HEK293 (cell line): ENCODE results near the gene CRTC1.

ENCODE experiments used
- CTCF ChIA-PET: fragments of 350-600 bp; formaldehyde crosslinking; extraction: SDS; loops from one replicate; lab custom pipeline; 2021; ENCODE audit warnings: antibody characterized with exemption; lab: Yijun Ruan, JAX
- POLR2A ChIA-PET: fragments of 300-600 bp; formaldehyde crosslinking; extraction: SDS; loops from one replicate; lab custom pipeline; 2020; ENCODE audit warnings: antibody characterized with exemption, inconsistent platforms; lab: Yijun Ruan, JAX
- H3K27ac ChIP-seq: fragments of 200-500 bp; sonication (Bioruptor generic); 2 replicates; pipeline ENCODE4 v1.5.1; 2014; ENCODE audit warnings: low read depth, low read length, control low read depth, inconsistent platforms; ENCODE audit errors: extremely low read depth
- H3K36me3 ChIP-seq, 2 experiments: fragments of 200-500 bp in 1 of 2; sonication (Bioruptor generic) in 1 of 2; 1 replicate in 1 of 2; 2 replicates in 1 of 2; pipeline ENCODE4 v1.5.1; 2014 to 2017; ENCODE audit warnings: inconsistent platforms in 2 of 2, low read length in 2 of 2; ENCODE audit not compliant: control insufficient read depth in 2 of 2, insufficient read depth in 1 of 2
- H3K4me1 ChIP-seq: fragments of 200-500 bp; sonication (Bioruptor generic); 2 replicates; pipeline ENCODE4 v1.5.1; 2014; ENCODE audit warnings: mild to moderate bottlenecking, low read length, inconsistent platforms; ENCODE audit not compliant: control insufficient read depth, insufficient read depth
- H3K4me3 ChIP-seq: 2 replicates; pipeline ENCODE4 v1.5.1; 2011; ENCODE audit warnings: low read depth, mild to moderate bottlenecking, control low read depth, low read length, moderate library complexity
- H3K9me3 ChIP-seq: fragments of 200-500 bp; sonication (Bioruptor generic); 2 replicates; pipeline ENCODE4 v1.5.1; 2014; ENCODE audit warnings: low read depth, low read length, inconsistent platforms; ENCODE audit not compliant: control insufficient read depth, insufficient read depth
- KLF1 ChIP-seq: fragments of 450-650 bp; formaldehyde crosslinking; IDR thresholded peaks from 2 replicates; pipeline ENCODE4 v1.5.1; 2016; ENCODE audit warnings: missing biosample characterization, missing genetic modification characterization
- MYNN ChIP-seq: fragments of 450-650 bp; formaldehyde crosslinking; IDR thresholded peaks from 2 replicates; pipeline ENCODE4 v1.5.1; 2016; ENCODE audit warnings: missing biosample characterization, missing genetic modification characterization, borderline replicate concordance
- ZNF16 ChIP-seq: fragments of 450-650 bp; formaldehyde crosslinking; IDR thresholded peaks from 2 replicates; pipeline ENCODE4 v1.5.1; 2016; ENCODE audit warnings: low read depth, missing biosample characterization, missing genetic modification characterization
- ZNF335 ChIP-seq: fragments of 450-650 bp; formaldehyde crosslinking; conservative IDR thresholded peaks from 2 replicates; pipeline ENCODE4 v1.5.1; 2016; ENCODE audit warnings: missing biosample characterization, missing genetic modification characterization
- ZNF341 ChIP-seq: fragments of 450-650 bp; formaldehyde crosslinking; IDR thresholded peaks from 2 replicates; pipeline ENCODE4; 2016; ENCODE audit warnings: low read depth, missing biosample characterization, missing genetic modification characterization
- ZNF37A ChIP-seq: fragments of 450-650 bp; IDR thresholded peaks from 2 replicates; pipeline ENCODE4 v1.5.1; 2018; ENCODE audit warnings: missing biosample characterization, missing genetic modification characterization
- ZNF623 ChIP-seq: fragments of 450-650 bp; formaldehyde crosslinking; IDR thresholded peaks from 2 replicates; pipeline ENCODE4 v1.5.1; 2016; ENCODE audit warnings: missing biosample characterization, missing genetic modification characterization
- ZNF776 ChIP-seq: fragments of 450-650 bp; formaldehyde crosslinking; IDR thresholded peaks from 2 replicates; pipeline ENCODE4 v1.5.0; 2017; ENCODE audit warnings: missing biosample characterization, missing genetic modification characterization, borderline replicate concordance
- ZSCAN4 ChIP-seq: fragments of 450-650 bp; formaldehyde crosslinking; IDR thresholded peaks from 2 replicates; pipeline ENCODE4 v1.5.1; 2017; ENCODE audit warnings: missing biosample characterization, missing genetic modification characterization
- TF ChIP-seq, protein P1 (sequence below): fragments of 450-650 bp; formaldehyde crosslinking; IDR thresholded peaks from 2 replicates; pipeline ENCODE4 v1.5.1; 2017; ENCODE audit warnings: missing biosample characterization, missing genetic modification characterization
- TF ChIP-seq, protein P2 (sequence below): fragments of 450-650 bp; formaldehyde crosslinking; IDR thresholded peaks from 2 replicates; pipeline ENCODE4 v1.5.1; 2017; ENCODE audit warnings: missing biosample characterization, missing genetic modification characterization
- TF ChIP-seq, protein P3 (sequence below): fragments of 450-650 bp; formaldehyde crosslinking; IDR thresholded peaks from 2 replicates; pipeline ENCODE4 v1.5.1; 2016; ENCODE audit warnings: missing biosample characterization, missing genetic modification characterization

Gene CRTC1

DNA sequence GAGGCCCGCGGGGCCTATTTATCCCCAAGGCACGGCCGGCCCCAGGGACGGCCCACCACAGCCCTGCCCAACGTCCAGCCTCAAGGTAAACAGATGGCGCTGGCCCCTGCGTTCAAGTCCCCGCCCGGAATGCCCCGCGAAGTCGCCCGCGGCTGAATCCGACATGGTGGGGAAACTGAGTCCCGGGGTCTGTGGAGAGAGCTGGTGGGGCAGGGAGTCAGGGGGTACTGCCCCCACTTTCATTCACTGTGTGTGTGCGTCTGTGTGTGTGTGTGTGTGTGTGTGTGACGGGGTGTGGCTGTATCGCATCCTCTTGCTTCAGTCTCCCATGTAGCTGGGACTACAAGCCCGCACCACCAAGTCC lies 107.8 kb downstream of the CRTC1 start:
- Histone ChIP-seq H3K9me3 (no peaks in the 10 kb centered on the region), H3K36me3 (no peaks in the 10 kb centered on the region), H3K4me3 (no peak overlapping the region), H3K27ac (no peak overlapping the region)
- CTCF ChIA-PET = interaction anchor here (0.6 to 1.2 kb wide), 2 partner anchors 56 to 164 kb away, joined by 3 to 4 read pairs; no protein-coding TSS in a partner anchor
- TF ChIP-seq, protein P1, sequence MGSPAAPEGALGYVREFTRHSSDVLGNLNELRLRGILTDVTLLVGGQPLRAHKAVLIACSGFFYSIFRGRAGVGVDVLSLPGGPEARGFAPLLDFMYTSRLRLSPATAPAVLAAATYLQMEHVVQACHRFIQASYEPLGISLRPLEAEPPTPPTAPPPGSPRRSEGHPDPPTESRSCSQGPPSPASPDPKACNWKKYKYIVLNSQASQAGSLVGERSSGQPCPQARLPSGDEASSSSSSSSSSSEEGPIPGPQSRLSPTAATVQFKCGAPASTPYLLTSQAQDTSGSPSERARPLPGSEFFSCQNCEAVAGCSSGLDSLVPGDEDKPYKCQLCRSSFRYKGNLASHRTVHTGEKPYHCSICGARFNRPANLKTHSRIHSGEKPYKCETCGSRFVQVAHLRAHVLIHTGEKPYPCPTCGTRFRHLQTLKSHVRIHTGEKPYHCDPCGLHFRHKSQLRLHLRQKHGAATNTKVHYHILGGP (tag by site-specific recombination) = no peak
- peak; percentile 51 for TF ChIP-seq ZSCAN4 (tag by site-specific recombination)
- TF ChIP-seq, all 188 proteins: peak for 1
- H3K4me1 ChIP-seq = no peaks in the 10 kb centered on the region
- POLR2A ChIA-PET = no interaction called here

- no peak overlapping the region for H3K4me3 ChIP-seq
- POLR2A ChIA-PET = no interaction called here
- no peaks in the 10 kb centered on the region for H3K36me3 ChIP-seq
- TF ChIP-seq MYNN (tag by site-specific recombination) (no peak), KLF1 (tag by site-specific recombination) (no peak)
- H3K27ac ChIP-seq = no peak overlapping the region
- H3K4me1 ChIP-seq = no peaks in the 10 kb centered on the region
- no peaks in the 10 kb centered on the region for H3K9me3 ChIP-seq
- CTCF ChIA-PET = no interaction called here
Observed at GRCh38 chr19:18792661-18793060, 109.2 kb downstream of the CRTC1 start.

DNA sequence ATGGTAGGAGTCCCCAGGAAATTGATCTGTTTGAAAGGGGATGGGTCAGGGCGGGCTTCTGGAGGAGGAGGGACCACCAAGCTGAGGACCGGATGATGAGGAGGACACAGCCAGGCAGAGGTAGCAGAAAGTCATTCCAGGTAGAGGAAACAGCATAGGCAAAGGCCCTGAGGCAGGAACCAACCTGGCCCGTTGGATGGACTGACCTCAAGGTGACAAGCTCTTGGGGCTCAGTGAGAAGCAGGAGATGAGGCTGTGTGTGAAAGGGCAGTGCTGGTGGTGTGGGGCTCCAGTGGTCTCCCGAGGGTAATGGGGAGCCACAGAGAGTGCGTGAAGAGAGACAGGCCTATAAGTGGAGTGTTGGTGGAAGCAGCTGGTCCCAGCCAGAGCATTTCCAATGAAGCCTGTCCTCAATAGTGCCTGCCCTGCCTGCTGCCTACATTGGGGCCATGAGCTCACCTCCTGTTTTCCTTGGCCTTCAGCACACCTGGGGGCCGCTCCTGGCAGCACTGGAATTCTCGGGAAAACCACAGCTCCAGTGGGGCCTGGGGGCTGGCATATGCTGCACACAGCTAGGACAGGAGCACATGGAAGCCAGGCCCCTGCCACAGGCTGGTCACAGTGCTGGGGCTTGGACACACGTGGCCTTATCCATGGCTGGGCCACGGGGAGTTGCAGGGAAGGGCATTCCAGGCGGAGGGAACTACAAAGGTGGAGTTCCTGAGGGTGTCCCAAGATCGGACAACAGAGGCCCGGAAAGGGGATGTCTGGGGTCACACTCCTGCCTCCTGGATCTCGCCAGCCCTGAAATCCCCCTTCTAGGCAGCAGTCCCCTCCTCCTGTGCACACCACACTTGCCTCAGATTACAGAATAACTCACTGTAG lies 109.9 kb downstream of the CRTC1 start:
- Histone ChIP-seq H3K27ac (no peak overlapping the region), H3K36me3 (no peaks in the 10 kb centered on the region), H3K9me3 (no peaks in the 10 kb centered on the region), H3K4me1 (no peaks in the 10 kb centered on the region), H3K4me3 (no peak overlapping the region)
- POLR2A ChIA-PET = no interaction called here
- no peak for TF ChIP-seq ZNF37A (tag by site-specific recombination)
- peak; percentile 30; the same call in 1 of the 2 replicates for TF ChIP-seq ZNF341 (tag by site-specific recombination)
- TF ChIP-seq, protein P2, sequence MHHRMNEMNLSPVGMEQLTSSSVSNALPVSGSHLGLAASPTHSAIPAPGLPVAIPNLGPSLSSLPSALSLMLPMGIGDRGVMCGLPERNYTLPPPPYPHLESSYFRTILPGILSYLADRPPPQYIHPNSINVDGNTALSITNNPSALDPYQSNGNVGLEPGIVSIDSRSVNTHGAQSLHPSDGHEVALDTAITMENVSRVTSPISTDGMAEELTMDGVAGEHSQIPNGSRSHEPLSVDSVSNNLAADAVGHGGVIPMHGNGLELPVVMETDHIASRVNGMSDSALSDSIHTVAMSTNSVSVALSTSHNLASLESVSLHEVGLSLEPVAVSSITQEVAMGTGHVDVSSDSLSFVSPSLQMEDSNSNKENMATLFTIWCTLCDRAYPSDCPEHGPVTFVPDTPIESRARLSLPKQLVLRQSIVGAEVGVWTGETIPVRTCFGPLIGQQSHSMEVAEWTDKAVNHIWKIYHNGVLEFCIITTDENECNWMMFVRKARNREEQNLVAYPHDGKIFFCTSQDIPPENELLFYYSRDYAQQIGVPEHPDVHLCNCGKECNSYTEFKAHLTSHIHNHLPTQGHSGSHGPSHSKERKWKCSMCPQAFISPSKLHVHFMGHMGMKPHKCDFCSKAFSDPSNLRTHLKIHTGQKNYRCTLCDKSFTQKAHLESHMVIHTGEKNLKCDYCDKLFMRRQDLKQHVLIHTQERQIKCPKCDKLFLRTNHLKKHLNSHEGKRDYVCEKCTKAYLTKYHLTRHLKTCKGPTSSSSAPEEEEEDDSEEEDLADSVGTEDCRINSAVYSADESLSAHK (tag by site-specific recombination) = no peak
- peak; percentile 95 for TF ChIP-seq ZNF623
- TF ChIP-seq, protein P3, sequence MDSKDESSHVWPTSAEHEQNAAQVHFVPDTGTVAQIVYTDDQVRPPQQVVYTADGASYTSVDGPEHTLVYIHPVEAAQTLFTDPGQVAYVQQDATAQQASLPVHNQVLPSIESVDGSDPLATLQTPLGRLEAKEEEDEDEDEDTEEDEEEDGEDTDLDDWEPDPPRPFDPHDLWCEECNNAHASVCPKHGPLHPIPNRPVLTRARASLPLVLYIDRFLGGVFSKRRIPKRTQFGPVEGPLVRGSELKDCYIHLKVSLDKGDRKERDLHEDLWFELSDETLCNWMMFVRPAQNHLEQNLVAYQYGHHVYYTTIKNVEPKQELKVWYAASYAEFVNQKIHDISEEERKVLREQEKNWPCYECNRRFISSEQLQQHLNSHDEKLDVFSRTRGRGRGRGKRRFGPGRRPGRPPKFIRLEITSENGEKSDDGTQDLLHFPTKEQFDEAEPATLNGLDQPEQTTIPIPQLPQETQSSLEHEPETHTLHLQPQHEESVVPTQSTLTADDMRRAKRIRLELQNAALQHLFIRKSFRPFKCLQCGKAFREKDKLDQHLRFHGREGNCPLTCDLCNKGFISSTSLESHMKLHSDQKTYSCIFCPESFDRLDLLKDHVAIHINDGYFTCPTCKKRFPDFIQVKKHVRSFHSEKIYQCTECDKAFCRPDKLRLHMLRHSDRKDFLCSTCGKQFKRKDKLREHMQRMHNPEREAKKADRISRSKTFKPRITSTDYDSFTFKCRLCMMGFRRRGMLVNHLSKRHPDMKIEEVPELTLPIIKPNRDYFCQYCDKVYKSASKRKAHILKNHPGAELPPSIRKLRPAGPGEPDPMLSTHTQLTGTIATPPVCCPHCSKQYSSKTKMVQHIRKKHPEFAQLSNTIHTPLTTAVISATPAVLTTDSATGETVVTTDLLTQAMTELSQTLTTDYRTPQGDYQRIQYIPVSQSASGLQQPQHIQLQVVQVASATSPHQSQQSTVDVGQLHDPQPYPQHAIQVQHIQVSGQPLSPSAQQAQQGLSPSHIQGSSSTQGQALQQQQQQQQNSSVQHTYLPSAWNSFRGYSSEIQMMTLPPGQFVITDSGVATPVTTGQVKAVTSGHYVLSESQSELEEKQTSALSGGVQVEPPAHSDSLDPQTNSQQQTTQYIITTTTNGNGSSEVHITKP = no peak
- TF ChIP-seq ZNF16 (tag by site-specific recombination) = peak; percentile 47; the same call in 1 of the 2 replicates
- TF ChIP-seq ZNF776 = no peak
- peak; percentile 67 for TF ChIP-seq ZNF335
- CTCF ChIA-PET = no interaction called here
